Fibroblast of lung (primary cell): ENCODE data around the gene TMEM235. TPM values are rescaled to one million over a fixed set of nuclear protein-coding genes. Genes with fewer than 3 reads are reported as not detected.

Experiments used
- DNase-seq, 2 donors: peaks; one replicate each; pipeline versions ENCODE4 v3.0.0 to v3.0.0-alpha.2; 2010; ENCODE audit warnings: low read depth in 2 of 2
- H2AFZ ChIP-seq: 2 replicates; pipeline ENCODE4 v1.5.1; 2012; ENCODE audit warnings: low read length, control low read depth, inconsistent platforms
- H3K27ac ChIP-seq: 2 replicates; pipeline ENCODE4 v1.5.1; 2011; ENCODE audit warnings: low read length, control low read depth; ENCODE audit not compliant: insufficient read depth
- H3K27me3 ChIP-seq: 2 replicates; pipeline ENCODE4 v1.5.1; 2011; ENCODE audit warnings: mild to moderate bottlenecking, low read length; ENCODE audit not compliant: control insufficient read depth, insufficient read depth
- H3K36me3 ChIP-seq: 2 replicates; pipeline ENCODE4 v1.5.1; 2011; ENCODE audit warnings: low read length; ENCODE audit not compliant: control insufficient read depth, insufficient read depth
- H3K4me1 ChIP-seq: 2 replicates; pipeline ENCODE4 v1.5.1; 2011; ENCODE audit warnings: low read length; ENCODE audit not compliant: control insufficient read depth, insufficient read depth; ENCODE audit errors: extremely low read depth
- H3K4me2 ChIP-seq: 2 replicates; pipeline ENCODE4 v1.5.1; 2011; ENCODE audit warnings: low read length, control low read depth; ENCODE audit not compliant: insufficient read depth; ENCODE audit errors: extremely low read depth
- H3K4me3 ChIP-seq, 4 experiments: fragments of 200-600 bp in 1 of 4; sonication (generic) in 1 of 4; replicated peaks in 1 of 4; 2 replicates each; pipeline ENCODE4 v1.5.1; 2011 to 2016; ENCODE audit warnings: low read length in 4 of 4, low read depth in 3 of 4, mild to moderate bottlenecking in 3 of 4, control low read depth in 2 of 4, inconsistent platforms in 1 of 4, mixed read lengths in 1 of 4; ENCODE audit not compliant: insufficient read depth in 1 of 4; ENCODE audit errors: control extremely low read depth in 1 of 4
- H3K79me2 ChIP-seq: 2 replicates; pipeline ENCODE4 v1.5.1; 2012; ENCODE audit warnings: mild to moderate bottlenecking, low read length, inconsistent platforms; ENCODE audit not compliant: control insufficient read depth, insufficient read depth
- H3K9ac ChIP-seq: 2 replicates; pipeline ENCODE4 v1.5.1; 2011; ENCODE audit warnings: mild to moderate bottlenecking, low read length, control low read depth; ENCODE audit not compliant: insufficient read depth
- H3K9me3 ChIP-seq: 2 replicates; pipeline ENCODE4 v1.5.1; 2012; ENCODE audit warnings: low read depth, low read length; ENCODE audit not compliant: control insufficient read depth, insufficient read depth
- H4K20me1 ChIP-seq: 2 replicates; pipeline ENCODE4 v1.5.1; 2011; ENCODE audit warnings: low read length; ENCODE audit not compliant: control insufficient read depth, insufficient read depth; ENCODE audit errors: extremely low read depth
- CTCF ChIP-seq, 2 donors: IDR thresholded peaks in 1 of 2; conservative IDR thresholded peaks in 1 of 2; 1 replicate in 1 of 2; 2 replicates in 1 of 2; pipeline ENCODE4 v1.5.1; 2011 to 2012; ENCODE audit warnings: low read length in 2 of 2, control low read depth in 1 of 2, inconsistent platforms in 1 of 2, low read depth in 1 of 2, mild to moderate bottlenecking in 1 of 2
- EZH2 ChIP-seq: IDR thresholded peaks from 2 replicates; pipeline ENCODE4 v1.5.1; 2012; ENCODE audit warnings: low read length, control low read depth, mild to moderate bottlenecking; ENCODE audit errors: missing control alignments
- polyA plus RNA-seq, 2 donors: library from polyadenylated mRNA; depleted of rRNA in 1 of 2; stranded (reverse) in 1 of 2; unstranded in 1 of 2; fragments of >200 nt; gene quantifications; 2 replicates each; pipeline ENCODE4 v1.2.1, GENCODE V29; 2011 to 2012; ENCODE audit warnings: missing spikeins in 1 of 2
- total RNA-seq: library from RNA; depleted of rRNA; stranded (reverse); fragments of >200 nt; gene quantifications from 2 replicates; pipeline ENCODE4 v1.2.1, GENCODE V29; 2014

Gene TMEM235
- total and polyA plus RNA-seq, 2 donors (not counting 1 experiment from before 2014, with no cell fraction given): not detected

- Histone ChIP-seq H3K4me2 (no peak overlapping the region), H3K9me3 (no peaks in the 10 kb centered on the region), H3K4me1 (no peaks in the 10 kb centered on the region), H3K36me3 (no peaks in the 10 kb centered on the region), H3K9ac (no peak overlapping the region), H3K27ac (no peak overlapping the region), H3K27me3 (peaks cover 4% of the 10 kb centered on the region), H4K20me1 (no peaks in the 10 kb centered on the region), H2AFZ (no peak overlapping the region), H3K4me3 (no peak overlapping the region), H3K79me2 (no peaks in the 10 kb centered on the region)
- TF ChIP-seq EZH2 (no peak), CTCF (conservative IDR thresholded peaks at IDR 0.05 in 1 of 2, IDR thresholded peaks at IDR 0.05 in 1 of 2; ENCODE audit: low read depth in 1 of 2, low read length in 2 of 2) (no peak)
- no peak for DNase-seq
Measured at GRCh38 chr17:78264590-78264989, 33.2 kb downstream of the TMEM235 start.

DNA sequence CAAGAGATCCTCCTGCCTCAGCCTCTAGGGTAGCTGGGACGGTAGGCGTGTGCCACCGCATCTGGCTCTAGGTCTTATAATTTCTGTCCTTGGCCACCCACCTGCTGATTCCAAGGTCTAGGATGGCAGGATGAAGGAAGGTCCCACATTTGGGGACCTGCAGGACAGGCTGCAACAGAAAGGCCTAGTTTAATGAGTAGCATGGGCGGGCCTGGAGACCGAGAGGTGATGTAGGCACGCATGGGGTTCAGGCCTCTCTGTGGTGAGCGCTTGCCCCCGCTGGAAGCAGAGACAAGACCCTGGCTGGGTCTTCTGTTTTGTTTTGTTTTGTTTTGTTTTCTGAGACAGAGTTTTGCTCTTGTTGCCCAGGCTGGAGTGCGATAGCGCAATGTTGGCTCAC is 33.7 kb downstream of the TMEM235 start:
- no peak overlapping the region for H3K27ac ChIP-seq

GRCh38 chr17:78266231-78266631 is 34.8 kb downstream of the TMEM235 start:
- Histone ChIP-seq H4K20me1 (no peaks in the 10 kb centered on the region), H3K27me3 (peaks cover 16% of the 10 kb centered on the region), H3K79me2 (no peaks in the 10 kb centered on the region), H3K27ac (no peak overlapping the region), H3K9ac (no peak overlapping the region), H2AFZ (no peak overlapping the region), H3K4me2 (no peak overlapping the region), H3K9me3 (no peaks in the 10 kb centered on the region), H3K36me3 (no peaks in the 10 kb centered on the region), H3K4me3 (no peak overlapping the region), H3K4me1 (no peaks in the 10 kb centered on the region)
- DNase-seq: no peak
- no peak for TF ChIP-seq EZH2
- TF ChIP-seq CTCF (conservative IDR thresholded peaks at IDR 0.05 in 1 of 2, IDR thresholded peaks at IDR 0.05 in 1 of 2; ENCODE audit: low read depth in 1 of 2, low read length in 2 of 2): no peak

More for the DNA sequence above, 33.7 kb downstream of the TMEM235 start:
- no peak overlapping the region for H3K9ac ChIP-seq
- DNase-seq: no peak
- H3K79me2 ChIP-seq: no peaks in the 10 kb centered on the region
- H3K4me1 ChIP-seq: no peaks in the 10 kb centered on the region
- no peak overlapping the region for H2AFZ ChIP-seq
- peaks cover 9% of the 10 kb centered on the region for H3K27me3 ChIP-seq
- no peaks in the 10 kb centered on the region for H4K20me1 ChIP-seq
- H3K4me3 ChIP-seq: no peak overlapping the region
- no peaks in the 10 kb centered on the region for H3K9me3 ChIP-seq
- no peaks in the 10 kb centered on the region for H3K36me3 ChIP-seq
- H3K4me2 ChIP-seq: no peak overlapping the region
- TF ChIP-seq EZH2: no peak
- no peak for TF ChIP-seq CTCF (conservative IDR thresholded peaks at IDR 0.05 in 1 of 2, IDR thresholded peaks at IDR 0.05 in 1 of 2; ENCODE audit: low read depth in 1 of 2, low read length in 2 of 2)
